OCI-LY1 (cell line): ENCODE data around the gene MCTP1.

Experiments used
- H2AFZ ChIP-seq: fragments of 200-600 bp; sonication (generic), shearing (Covaris generic); 2 replicates; pipeline ENCODE4 v1.6.0; 2014; ENCODE audit warnings: antibody characterized with exemption, mild to moderate bottlenecking, low read length
- H3F3A ChIP-seq: fragments of 200-600 bp; sonication (generic), shearing (Covaris generic); 2 replicates; pipeline ENCODE4 v1.6.0; 2014; ENCODE audit warnings: mild to moderate bottlenecking, antibody characterized with exemption, low read length, moderate library complexity; ENCODE audit not compliant: insufficient read depth
- H3K27ac ChIP-seq: fragments of 200-600 bp; sonication (generic); 2 replicates; pipeline ENCODE4 v1.5.1; 2014; ENCODE audit warnings: low read length, mixed run types, mild to moderate bottlenecking, low read depth; ENCODE audit not compliant: poor library complexity, severe bottlenecking
- H3K27me3 ChIP-seq: fragments of 200-600 bp; sonication (generic); 2 replicates; pipeline ENCODE4 v1.6.0; 2014; ENCODE audit warnings: antibody characterized with exemption, mild to moderate bottlenecking, low read length, moderate library complexity; ENCODE audit not compliant: insufficient read depth
- H3K36me3 ChIP-seq: fragments of 200-600 bp; sonication (generic); 2 replicates; pipeline ENCODE4 v1.6.1; 2014; ENCODE audit warnings: mild to moderate bottlenecking, antibody characterized with exemption, low read length, moderate library complexity, mixed read lengths; ENCODE audit not compliant: insufficient read depth
- H3K4me1 ChIP-seq: fragments of 200-600 bp; sonication (generic); 2 replicates; pipeline ENCODE4 v1.5.1; 2014; ENCODE audit warnings: mild to moderate bottlenecking, low read length, moderate library complexity; ENCODE audit not compliant: insufficient read depth, severe bottlenecking
- H3K4me2 ChIP-seq: fragments of 200-600 bp; sonication (generic), shearing (Covaris generic); 2 replicates; pipeline ENCODE4 v1.6.1; 2014; ENCODE audit warnings: low read length
- H3K4me3 ChIP-seq: fragments of 200-600 bp; sonication (generic); 2 replicates; pipeline ENCODE4 v1.5.1; 2014; ENCODE audit warnings: low read length, low read depth, mild to moderate bottlenecking, mixed read lengths; ENCODE audit not compliant: poor library complexity, severe bottlenecking
- H3K79me2 ChIP-seq: fragments of 200-600 bp; shearing (Covaris generic); 2 replicates; pipeline ENCODE4 v1.6.1; 2016; ENCODE audit warnings: mixed run types, low read length, mixed read lengths; ENCODE audit not compliant: insufficient read depth
- H3K9ac ChIP-seq: fragments of 200-600 bp; sonication (generic), shearing (Covaris generic); 2 replicates; pipeline ENCODE4 v1.6.1; 2014; ENCODE audit warnings: mild to moderate bottlenecking, low read length, mixed read lengths
- H3K9me2 ChIP-seq: fragments of 200-600 bp; sonication (generic), shearing (Covaris generic); 2 replicates; pipeline ENCODE4 v1.6.1; 2014; ENCODE audit warnings: low read depth, mild to moderate bottlenecking, low read length, mixed read lengths
- H3K9me3 ChIP-seq: fragments of 200-600 bp; shearing (Covaris generic); 2 replicates; pipeline ENCODE4 v1.6.1; 2014; ENCODE audit warnings: low read length, mixed read lengths
- H4K20me1 ChIP-seq: fragments of 200-600 bp; sonication (generic), shearing (Covaris generic); 2 replicates; pipeline ENCODE4 v1.6.0; 2016; ENCODE audit warnings: mild to moderate bottlenecking, low read length; ENCODE audit not compliant: insufficient read depth
- EZH2 ChIP-seq: fragments of 200-600 bp; sonication (generic), shearing (Covaris generic); IDR thresholded peaks from 2 replicates; pipeline ENCODE4 v1.8.0; 2017; ENCODE audit warnings: borderline replicate concordance, mixed run types, mild to moderate bottlenecking, antibody characterized with exemption, low read length, moderate library complexity, mixed read lengths
- TF ChIP-seq, protein P1 (sequence below): fragments of 200-600 bp; sonication (generic), shearing (Covaris generic); IDR thresholded peaks from 2 replicates; pipeline ENCODE4 v1.5.1; 2017; ENCODE audit warnings: mild to moderate bottlenecking, antibody characterized with exemption, low read length, moderate library complexity, mixed read lengths

The MCTP1 gene

GRCh38 chr5:95153511-95153910, 131.4 kb downstream of the MCTP1 start:
- Histone ChIP-seq H3K4me1 (no peaks in the 10 kb centered on the region), H3K9me3 (no peaks in the 10 kb centered on the region), H3K27me3 (no peaks in the 10 kb centered on the region), H3K9me2 (no peaks in the 10 kb centered on the region), H3K27ac (no peak overlapping the region), H3K9ac (no peak overlapping the region), H4K20me1 (no peaks in the 10 kb centered on the region), H3K4me3 (no peak overlapping the region), H3K4me2 (no peak overlapping the region), H3F3A (no peaks in the 10 kb centered on the region), H3K36me3 (no peaks in the 10 kb centered on the region), H2AFZ (no peak overlapping the region), H3K79me2 (no peaks in the 10 kb centered on the region)
- TF ChIP-seq, protein P1, sequence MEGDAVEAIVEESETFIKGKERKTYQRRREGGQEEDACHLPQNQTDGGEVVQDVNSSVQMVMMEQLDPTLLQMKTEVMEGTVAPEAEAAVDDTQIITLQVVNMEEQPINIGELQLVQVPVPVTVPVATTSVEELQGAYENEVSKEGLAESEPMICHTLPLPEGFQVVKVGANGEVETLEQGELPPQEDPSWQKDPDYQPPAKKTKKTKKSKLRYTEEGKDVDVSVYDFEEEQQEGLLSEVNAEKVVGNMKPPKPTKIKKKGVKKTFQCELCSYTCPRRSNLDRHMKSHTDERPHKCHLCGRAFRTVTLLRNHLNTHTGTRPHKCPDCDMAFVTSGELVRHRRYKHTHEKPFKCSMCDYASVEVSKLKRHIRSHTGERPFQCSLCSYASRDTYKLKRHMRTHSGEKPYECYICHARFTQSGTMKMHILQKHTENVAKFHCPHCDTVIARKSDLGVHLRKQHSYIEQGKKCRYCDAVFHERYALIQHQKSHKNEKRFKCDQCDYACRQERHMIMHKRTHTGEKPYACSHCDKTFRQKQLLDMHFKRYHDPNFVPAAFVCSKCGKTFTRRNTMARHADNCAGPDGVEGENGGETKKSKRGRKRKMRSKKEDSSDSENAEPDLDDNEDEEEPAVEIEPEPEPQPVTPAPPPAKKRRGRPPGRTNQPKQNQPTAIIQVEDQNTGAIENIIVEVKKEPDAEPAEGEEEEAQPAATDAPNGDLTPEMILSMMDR = no peak
- no peak for TF ChIP-seq EZH2

GRCh38 chr5:95152535-95152934, 132.4 kb downstream of the MCTP1 start:
- H3K9me3 ChIP-seq = no peaks in the 10 kb centered on the region
- H3K27ac ChIP-seq = no peak overlapping the region
- H3F3A ChIP-seq = no peaks in the 10 kb centered on the region
- H3K4me1 ChIP-seq = no peaks in the 10 kb centered on the region
- H3K9me2 ChIP-seq = no peaks in the 10 kb centered on the region
- H2AFZ ChIP-seq = no peak overlapping the region
- no peaks in the 10 kb centered on the region for H4K20me1 ChIP-seq
- no peak for TF ChIP-seq EZH2
- TF ChIP-seq, protein P1 = no peak
- H3K4me2 ChIP-seq = no peak overlapping the region
- no peaks in the 10 kb centered on the region for H3K79me2 ChIP-seq
- no peaks in the 10 kb centered on the region for H3K36me3 ChIP-seq
- H3K4me3 ChIP-seq = no peak overlapping the region
- no peaks in the 10 kb centered on the region for H3K27me3 ChIP-seq
- no peak overlapping the region for H3K9ac ChIP-seq

- no peak overlapping the region for H3K4me2 ChIP-seq
- H3K4me3 ChIP-seq = no peak overlapping the region
- H3K9me2 ChIP-seq = no peaks in the 10 kb centered on the region
- TF ChIP-seq, protein P1 = no peak
- TF ChIP-seq EZH2 = no peak
- no peak overlapping the region for H2AFZ ChIP-seq
- H3K9me3 ChIP-seq = no peaks in the 10 kb centered on the region
- no peaks in the 10 kb centered on the region for H3K27me3 ChIP-seq
- H3K36me3 ChIP-seq = no peaks in the 10 kb centered on the region
- no peaks in the 10 kb centered on the region for H4K20me1 ChIP-seq
- no peaks in the 10 kb centered on the region for H3K4me1 ChIP-seq
- no peak overlapping the region for H3K9ac ChIP-seq
- H3K79me2 ChIP-seq = no peaks in the 10 kb centered on the region
- no peak overlapping the region for H3K27ac ChIP-seq
- H3F3A ChIP-seq = no peaks in the 10 kb centered on the region
Observed at GRCh38 chr5:95152131-95152530, 132.8 kb downstream of the MCTP1 start.
